Esophagus muscularis mucosa (tissue), 3 donors: Measurements from ENCODE around the gene HAS3.

ENCODE experiments used
- POLR2A ChIP-seq: fragments of 450-650 bp; IDR thresholded peaks from one replicate; pipeline ENCODE4 v1.6.1; 2017; ENCODE audit warnings: antibody characterized with exemption, moderate library complexity, mild to moderate bottlenecking, low read depth
- POLR2AphosphoS5 ChIP-seq, 2 donors: sonication (generic); formaldehyde crosslinking; IDR thresholded peaks; one replicate each; pipeline ENCODE4 v1.6.1; 2017; ENCODE audit warnings: antibody characterized with exemption in 2 of 2
- TF ChIP-seq, protein P1 (sequence below), 3 experiments: fragments of 200-600 bp in 2 of 3; fragments of 450-650 bp in 1 of 3; sonication (generic) in 2 of 3; IDR thresholded peaks; one replicate each; pipeline ENCODE4 v1.5.1; 2017 to 2019; ENCODE audit warnings: antibody characterized with exemption in 3 of 3, mild to moderate bottlenecking in 2 of 3, moderate library complexity in 1 of 3

DNA sequence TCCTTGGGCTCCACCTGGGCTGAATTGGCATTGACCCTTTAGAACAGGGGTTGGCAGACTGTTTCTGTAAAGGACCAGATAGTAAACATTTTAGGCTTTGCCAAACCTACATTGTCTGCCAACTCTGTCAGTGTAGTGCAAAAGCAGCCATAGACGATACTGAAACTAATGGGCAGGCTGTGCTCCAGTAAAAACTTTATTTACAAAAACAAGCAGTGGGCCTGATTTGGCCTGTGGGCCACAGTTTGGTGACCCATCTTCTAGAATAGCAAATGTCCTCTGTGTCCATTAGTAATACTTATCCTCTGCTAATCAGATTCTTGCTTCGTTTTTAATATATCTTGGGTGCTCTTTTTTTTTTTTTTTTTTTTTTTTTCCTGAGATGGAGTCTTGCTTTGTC is 33.2 kb downstream of the HAS3 start:
- TF ChIP-seq, protein P1, sequence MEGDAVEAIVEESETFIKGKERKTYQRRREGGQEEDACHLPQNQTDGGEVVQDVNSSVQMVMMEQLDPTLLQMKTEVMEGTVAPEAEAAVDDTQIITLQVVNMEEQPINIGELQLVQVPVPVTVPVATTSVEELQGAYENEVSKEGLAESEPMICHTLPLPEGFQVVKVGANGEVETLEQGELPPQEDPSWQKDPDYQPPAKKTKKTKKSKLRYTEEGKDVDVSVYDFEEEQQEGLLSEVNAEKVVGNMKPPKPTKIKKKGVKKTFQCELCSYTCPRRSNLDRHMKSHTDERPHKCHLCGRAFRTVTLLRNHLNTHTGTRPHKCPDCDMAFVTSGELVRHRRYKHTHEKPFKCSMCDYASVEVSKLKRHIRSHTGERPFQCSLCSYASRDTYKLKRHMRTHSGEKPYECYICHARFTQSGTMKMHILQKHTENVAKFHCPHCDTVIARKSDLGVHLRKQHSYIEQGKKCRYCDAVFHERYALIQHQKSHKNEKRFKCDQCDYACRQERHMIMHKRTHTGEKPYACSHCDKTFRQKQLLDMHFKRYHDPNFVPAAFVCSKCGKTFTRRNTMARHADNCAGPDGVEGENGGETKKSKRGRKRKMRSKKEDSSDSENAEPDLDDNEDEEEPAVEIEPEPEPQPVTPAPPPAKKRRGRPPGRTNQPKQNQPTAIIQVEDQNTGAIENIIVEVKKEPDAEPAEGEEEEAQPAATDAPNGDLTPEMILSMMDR (IDR thresholded peaks at IDR 0.05), result no peak
- TF ChIP-seq POLR2A (no peak), POLR2AphosphoS5 (IDR thresholded peaks at IDR 0.05) (no peak)
